K562 (cell line): Measurements from ENCODE around the gene STEAP1B. TPM values are rescaled to one million over a fixed set of nuclear protein-coding genes. Genes with fewer than 3 reads are reported as not detected.

Experiments used
- ATAC-seq: fragments of 200-7000 bp; cut with Tn5 transposase; 3 replicates; pipeline ENCODE4 v1.9.1; 2020; ENCODE audit warnings: moderate library complexity
- BruUV-seq: library from RNA; stranded (reverse); fragments of 400-500 nt; replicated peaks from 2 replicates; lab custom pipeline; 2021; lab: Mats Ljungman, UMichigan
- CTCF ChIA-PET: fragments of 300-600 bp; formaldehyde crosslinking; extraction: SDS; loops from one replicate; lab custom pipeline; 2021; ENCODE audit warnings: low intra/inter-chr PET ratio; lab: Yijun Ruan, JAX
- POLR2A ChIA-PET: fragments of 300-600, 350-650 bp; sonication (Branson Sonifier 250); formaldehyde crosslinking; extraction: SDS; loops from one replicate; lab custom pipeline; 2021; ENCODE audit warnings: antibody characterized with exemption, inconsistent platforms; lab: Yijun Ruan, JAX
- DNase-seq, 4 experiments: peaks; one replicate each; pipeline versions ENCODE4 v3.0.0 to v3.0.0-alpha.2; 2011 to 2018; ENCODE audit warnings: low spot score in 3 of 4, mixed read lengths in 3 of 4; ENCODE audit errors: extremely low read depth in 1 of 4
- FAIRE-seq: peaks from 2 replicates; lab custom pipeline; 2011; peaks lifted over from hg19 to GRCh38; lab: Jason Lieb, UNC
- H2AFZ ChIP-seq: 2 replicates; pipeline ENCODE4 v1.6.0; 2011; ENCODE audit warnings: low read depth, low read length, control low read depth, inconsistent platforms
- H3K27ac ChIP-seq: fragments of 200-600 bp; 3 replicates; pipeline ENCODE4 v1.8.0; 2011; ENCODE audit warnings: low read depth, mild to moderate bottlenecking, control low read depth, inconsistent platforms, low read length, moderate library complexity, mixed read lengths; ENCODE audit errors: extremely low read depth
- H3K27me3 ChIP-seq, 2 experiments: fragments of 300-600 bp in 1 of 2; 2 replicates in 1 of 2; 3 replicates in 1 of 2; pipeline versions ENCODE4 v1.6.0 to v1.8.0; 2011; ENCODE audit warnings: inconsistent platforms in 2 of 2, low read length in 2 of 2, mild to moderate bottlenecking in 1 of 2, mixed read lengths in 1 of 2, moderate library complexity in 1 of 2; ENCODE audit not compliant: control insufficient read depth in 2 of 2, insufficient read depth in 2 of 2
- H3K36me3 ChIP-seq: fragments of 300-600 bp; 3 replicates; pipeline ENCODE4 v1.8.0; 2011; ENCODE audit warnings: mild to moderate bottlenecking, low read length, inconsistent platforms; ENCODE audit not compliant: control insufficient read depth, insufficient read depth
- H3K4me1 ChIP-seq, 2 experiments: fragments of 200-600 bp in 1 of 2; replicated peaks in 1 of 2; 2 replicates in 1 of 2; 3 replicates in 1 of 2; pipeline versions ENCODE4 v1.5.1 to v1.8.0; 2011; ENCODE audit warnings: inconsistent platforms in 2 of 2, low read length in 2 of 2, mild to moderate bottlenecking in 1 of 2, mixed read lengths in 1 of 2, moderate library complexity in 1 of 2; ENCODE audit not compliant: control insufficient read depth in 2 of 2, insufficient read depth in 2 of 2
- H3K4me2 ChIP-seq: 2 replicates; pipeline ENCODE4 v1.6.1; 2011; ENCODE audit warnings: low read length, control low read depth, inconsistent platforms, mixed read lengths; ENCODE audit not compliant: insufficient read depth
- H3K4me3 ChIP-seq: fragments of 200-600 bp; sonication (generic), shearing (Covaris generic); 2 replicates; pipeline ENCODE4 v1.5.1; 2016; ENCODE audit warnings: control low read depth, inconsistent platforms
- H3K79me2 ChIP-seq: fragments of 200-600 bp; 3 replicates; pipeline ENCODE4 v1.8.0; 2011; ENCODE audit warnings: low read length, inconsistent platforms; ENCODE audit not compliant: control insufficient read depth, insufficient read depth
- H3K9ac ChIP-seq, 2 experiments: 2 replicates each; pipeline versions ENCODE4 v1.6.0 to v1.6.1; 2011; ENCODE audit warnings: low read depth in 2 of 2, low read length in 2 of 2, control low read depth in 1 of 2, inconsistent platforms in 1 of 2, mild to moderate bottlenecking in 1 of 2, mixed read lengths in 1 of 2; ENCODE audit not compliant: insufficient read depth in 1 of 2
- H3K9me1 ChIP-seq: one replicate; pipeline ENCODE4 v1.6.0; 2011; ENCODE audit warnings: inconsistent platforms, mild to moderate bottlenecking, low read length, moderate library complexity; ENCODE audit not compliant: control insufficient read depth, insufficient read depth
- H3K9me3 ChIP-seq: replicated peaks from 2 replicates; pipeline ENCODE4 v1.5.1; 2011; ENCODE audit warnings: low read depth, low read length, inconsistent platforms; ENCODE audit not compliant: control insufficient read depth, insufficient read depth
- H4K20me1 ChIP-seq: replicated peaks from 2 replicates; pipeline ENCODE4 v1.6.1; 2011; ENCODE audit warnings: low read length, inconsistent platforms, mixed read lengths; ENCODE audit not compliant: control insufficient read depth, insufficient read depth
- EHMT2 ChIP-seq: fragments of 450-650 bp; IDR thresholded peaks from 2 replicates; pipeline ENCODE4 v1.6.1; 2018; ENCODE audit warnings: antibody characterized with exemption
- NELFE ChIP-seq: IDR thresholded peaks from 2 replicates; pipeline ENCODE4 v1.6.1; 2011; ENCODE audit warnings: mild to moderate bottlenecking; ENCODE audit not compliant: insufficient read depth, insufficient read length
- NFIX ChIP-seq: fragments of 250-450 bp; sonication (Bioruptor Pico); IDR thresholded peaks from 2 replicates; pipeline ENCODE4 v1.4.0; 2020; ENCODE audit warnings: low read depth, mild to moderate bottlenecking, moderate library complexity
- ZBTB17 ChIP-seq: fragments of 450-650 bp; formaldehyde crosslinking; IDR thresholded peaks from 2 replicates; pipeline ENCODE4 v1.4.0; 2020; ENCODE audit warnings: mild to moderate bottlenecking
- ZNF134 ChIP-seq: fragments of 250-450 bp; sonication (Bioruptor Pico); conservative IDR thresholded peaks from 2 replicates; pipeline ENCODE4 v1.4.0; 2020
- WGBS: fragments of 100-300 bp; shearing (Covaris generic); methylation state at CpG from one replicate; pipeline ENCODE4 v1.1.6; 2016; ENCODE audit warnings: low coverage, mixed read lengths; ENCODE audit not compliant: insufficient coverage; ENCODE audit errors: missing lambda C conversion rate; 5-methylcytosine and 5-hydroxymethylcytosine counted together
- in situ Hi-C: fragments of 300-500 bp; cut with MboI; formaldehyde crosslinking; loops from 4 replicates; pipeline ENCODE4 v1.15.0; 2018; ENCODE audit warnings: inconsistent platforms, mixed read lengths
- intact Hi-C: fragments of 100-400 bp; cut with micrococcal nuclease; formaldehyde crosslinking; loops from 2 replicates; pipeline ENCODE4 v1.14.2; 2022
- polyA plus RNA-seq, 8 experiments: library from polyadenylated mRNA; depleted of rRNA in 4 of 8; stranded (reverse) in 5 of 8; unstranded in 3 of 8; fragments of >200 nt; fragmentation: Nextera tagmentation in 2 of 8; fragmentation: Illumina TruSeq in 1 of 8; extraction: Ambion mirVana in 2 of 8; extraction: Trizol in 1 of 8; gene quantifications; 2 replicates each; pipeline versions ENCODE4 v1.2.1 to v1.2.3, GENCODE V29; 2011 to 2014; ENCODE audit warnings: inconsistent platforms in 1 of 8, missing spikeins in 1 of 8
- total RNA-seq, 7 experiments: library from RNA; depleted of rRNA in 6 of 7; stranded (reverse); fragments of >200 nt in 6 of 7; fragmentation: Illumina TruSeq in 2 of 7; extraction: Trizol in 2 of 7; gene quantifications; 2 replicates each; pipeline versions ENCODE4 v1.2.1 to v1.2.3, GENCODE V29; 2011 to 2021; ENCODE audit warnings: low replicate concordance in 1 of 7
- TF ChIP-seq, protein P1 (sequence below): fragments of 450-650 bp; formaldehyde crosslinking; IDR thresholded peaks from 2 replicates; pipeline ENCODE4 v1.4.0; 2020; ENCODE audit warnings: mild to moderate bottlenecking, moderate library complexity
- TF ChIP-seq, protein P2 (sequence below): fragments of 450-650 bp; IDR thresholded peaks from 2 replicates; pipeline ENCODE4 v1.6.1; 2016; ENCODE audit warnings: borderline replicate concordance
- TF ChIP-seq, protein P3 (sequence below), 2 experiments: fragments of 450-650 bp in 1 of 2; sonication (generic) in 1 of 2; formaldehyde crosslinking in 1 of 2; IDR thresholded peaks in 1 of 2; conservative IDR thresholded peaks in 1 of 2; 2 replicates each; pipeline versions ENCODE4 v1.6.1 to v1.8.1; 2016 to 2023; ENCODE audit warnings: mild to moderate bottlenecking in 2 of 2, moderate library complexity in 2 of 2, inconsistent platforms in 1 of 2, missing genetic modification reagents in 1 of 2
- TF ChIP-seq, protein P4 (sequence below): sonication (generic); formaldehyde crosslinking; IDR thresholded peaks from 2 replicates; pipeline ENCODE4 v1.8.0; 2022; ENCODE audit warnings: mild to moderate bottlenecking, missing genetic modification reagents
- TF ChIP-seq, protein P5 (sequence below), 2 experiments: IDR thresholded peaks; 2 replicates each; pipeline ENCODE4 v1.6.1; 2011; ENCODE audit warnings: borderline replicate concordance in 1 of 2, control low read depth in 1 of 2, low read depth in 1 of 2, low read length in 1 of 2, mild to moderate bottlenecking in 1 of 2, mixed read lengths in 1 of 2, moderate library complexity in 1 of 2; ENCODE audit not compliant: insufficient read depth in 1 of 2, insufficient read length in 1 of 2, poor library complexity in 1 of 2, severe bottlenecking in 1 of 2; ENCODE audit errors: extremely low read depth in 1 of 2

Gene STEAP1B
- total and polyA plus RNA-seq, 9 of the 15 experiments (the other 6 are each of a cell fraction or from before 2014, with no cell fraction given), result 20.0 to 38.5 (median 30.6) TPM

DNA sequence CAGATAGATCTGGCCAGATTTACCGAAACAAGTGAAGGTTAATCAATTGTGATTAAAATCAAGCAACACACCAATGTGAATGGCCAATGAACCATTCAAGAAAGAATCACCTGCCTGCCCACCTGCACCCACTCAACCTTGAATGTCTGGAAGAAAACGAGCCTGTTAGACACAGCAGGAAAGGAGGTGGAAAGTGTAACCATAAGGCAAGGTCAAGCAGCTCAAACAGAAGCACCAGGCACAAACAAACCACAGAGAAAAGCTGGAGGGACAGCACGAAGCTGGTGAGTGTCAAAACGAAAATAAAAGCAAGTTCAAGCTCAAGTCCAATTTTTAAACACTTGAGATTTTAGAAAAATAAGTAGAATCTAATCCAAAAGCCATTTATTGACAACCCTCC lies 64.9 kb downstream of the STEAP1B start:
- H3K4me2 ChIP-seq, result no peak overlapping the region
- FAIRE-seq, result no peak
- in situ Hi-C loops, result no loop called here

More for the DNA sequence above, 64.9 kb downstream of the STEAP1B start:
- DNase-seq (no peak), ATAC-seq (no peak)
- Histone ChIP-seq H3K4me1 (peaks cover 0 to 17% of the 10 kb centered on the region in 2 experiments; a peak in 4 of 5 replicates), H3K9me3 (no peaks in the 10 kb centered on the region), H3K27ac (no peak overlapping the region), H2AFZ (no peak overlapping the region), H3K27me3 (no peaks in the 10 kb centered on the region), H3K4me3 (no peak overlapping the region), H4K20me1 (no peaks in the 10 kb centered on the region), H3K9me1 (no peaks in the 10 kb centered on the region), H3K36me3 (no peaks in the 10 kb centered on the region; the same call in 1 of the 3 replicates), H3K79me2 (no peaks in the 10 kb centered on the region; the same call in 2 of the 3 replicates), H3K9ac (no peak overlapping the region)
- intact Hi-C loops, result no loop called here
- ChIA-PET POLR2A (interaction anchor here (0.7 kb wide), 1 partner anchor 9 kb away, joined by 3 read pairs; no protein-coding TSS in a partner anchor), CTCF (no interaction called here)
- TF ChIP-seq ZBTB17 (CRISPR knock-in tag) (no peak), EHMT2 (no peak), NFIX (CRISPR knock-in tag) (no peak), NELFE (no peak), ZNF134 (CRISPR knock-in tag) (no peak)
- TF ChIP-seq, protein P1, sequence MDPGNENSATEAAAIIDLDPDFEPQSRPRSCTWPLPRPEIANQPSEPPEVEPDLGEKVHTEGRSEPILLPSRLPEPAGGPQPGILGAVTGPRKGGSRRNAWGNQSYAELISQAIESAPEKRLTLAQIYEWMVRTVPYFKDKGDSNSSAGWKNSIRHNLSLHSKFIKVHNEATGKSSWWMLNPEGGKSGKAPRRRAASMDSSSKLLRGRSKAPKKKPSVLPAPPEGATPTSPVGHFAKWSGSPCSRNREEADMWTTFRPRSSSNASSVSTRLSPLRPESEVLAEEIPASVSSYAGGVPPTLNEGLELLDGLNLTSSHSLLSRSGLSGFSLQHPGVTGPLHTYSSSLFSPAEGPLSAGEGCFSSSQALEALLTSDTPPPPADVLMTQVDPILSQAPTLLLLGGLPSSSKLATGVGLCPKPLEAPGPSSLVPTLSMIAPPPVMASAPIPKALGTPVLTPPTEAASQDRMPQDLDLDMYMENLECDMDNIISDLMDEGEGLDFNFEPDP (CRISPR knock-in tag), result no peak
- TF ChIP-seq, protein P2, sequence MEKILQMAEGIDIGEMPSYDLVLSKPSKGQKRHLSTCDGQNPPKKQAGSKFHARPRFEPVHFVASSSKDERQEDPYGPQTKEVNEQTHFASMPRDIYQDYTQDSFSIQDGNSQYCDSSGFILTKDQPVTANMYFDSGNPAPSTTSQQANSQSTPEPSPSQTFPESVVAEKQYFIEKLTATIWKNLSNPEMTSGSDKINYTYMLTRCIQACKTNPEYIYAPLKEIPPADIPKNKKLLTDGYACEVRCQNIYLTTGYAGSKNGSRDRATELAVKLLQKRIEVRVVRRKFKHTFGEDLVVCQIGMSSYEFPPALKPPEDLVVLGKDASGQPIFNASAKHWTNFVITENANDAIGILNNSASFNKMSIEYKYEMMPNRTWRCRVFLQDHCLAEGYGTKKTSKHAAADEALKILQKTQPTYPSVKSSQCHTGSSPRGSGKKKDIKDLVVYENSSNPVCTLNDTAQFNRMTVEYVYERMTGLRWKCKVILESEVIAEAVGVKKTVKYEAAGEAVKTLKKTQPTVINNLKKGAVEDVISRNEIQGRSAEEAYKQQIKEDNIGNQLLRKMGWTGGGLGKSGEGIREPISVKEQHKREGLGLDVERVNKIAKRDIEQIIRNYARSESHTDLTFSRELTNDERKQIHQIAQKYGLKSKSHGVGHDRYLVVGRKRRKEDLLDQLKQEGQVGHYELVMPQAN, result no peak
- TF ChIP-seq, protein P3, sequence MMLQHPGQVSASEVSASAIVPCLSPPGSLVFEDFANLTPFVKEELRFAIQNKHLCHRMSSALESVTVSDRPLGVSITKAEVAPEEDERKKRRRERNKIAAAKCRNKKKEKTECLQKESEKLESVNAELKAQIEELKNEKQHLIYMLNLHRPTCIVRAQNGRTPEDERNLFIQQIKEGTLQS (IDR thresholded peaks at IDR 0.05), result no peak
- TF ChIP-seq, protein P3 (CRISPR knock-in tag; conservative IDR thresholded peaks at IDR 0.05), result no peak
- TF ChIP-seq, protein P4, sequence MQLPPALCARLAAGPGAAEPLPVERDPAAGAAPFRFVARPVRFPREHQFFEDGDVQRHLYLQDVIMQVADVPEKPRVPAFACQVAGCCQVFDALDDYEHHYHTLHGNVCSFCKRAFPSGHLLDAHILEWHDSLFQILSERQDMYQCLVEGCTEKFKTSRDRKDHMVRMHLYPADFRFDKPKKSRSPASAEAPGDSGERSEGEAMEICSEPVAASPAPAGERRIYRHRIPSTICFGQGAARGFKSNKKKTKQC (CRISPR knock-in tag), result no peak
- TF ChIP-seq, protein P5, sequence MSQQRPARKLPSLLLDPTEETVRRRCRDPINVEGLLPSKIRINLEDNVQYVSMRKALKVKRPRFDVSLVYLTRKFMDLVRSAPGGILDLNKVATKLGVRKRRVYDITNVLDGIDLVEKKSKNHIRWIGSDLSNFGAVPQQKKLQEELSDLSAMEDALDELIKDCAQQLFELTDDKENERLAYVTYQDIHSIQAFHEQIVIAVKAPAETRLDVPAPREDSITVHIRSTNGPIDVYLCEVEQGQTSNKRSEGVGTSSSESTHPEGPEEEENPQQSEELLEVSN (IDR thresholded peaks at IDR 0.05; ENCODE audit: borderline replicate concordance in 1 of 2, extremely low read depth in 1 of 2, insufficient read depth in 1 of 2, insufficient read length in 1 of 2, low read depth in 1 of 2, low read length in 1 of 2, poor library complexity in 1 of 2, severe bottlenecking in 1 of 2), result no peak
- no TSS peak for BruUV-seq
- WGBS, result 42% methylated on average over 4 of the region's 4 CpGs
